ENCODE measurements around the gene SDK1. TPM values are rescaled to one million over a fixed set of nuclear protein-coding genes. Genes with fewer than 3 reads are reported as not detected.

SDK1 gene
- total and polyA plus RNA-seq, 2 experiments from 2014 or later, result 2.1 to 10.0 TPM

DNA sequence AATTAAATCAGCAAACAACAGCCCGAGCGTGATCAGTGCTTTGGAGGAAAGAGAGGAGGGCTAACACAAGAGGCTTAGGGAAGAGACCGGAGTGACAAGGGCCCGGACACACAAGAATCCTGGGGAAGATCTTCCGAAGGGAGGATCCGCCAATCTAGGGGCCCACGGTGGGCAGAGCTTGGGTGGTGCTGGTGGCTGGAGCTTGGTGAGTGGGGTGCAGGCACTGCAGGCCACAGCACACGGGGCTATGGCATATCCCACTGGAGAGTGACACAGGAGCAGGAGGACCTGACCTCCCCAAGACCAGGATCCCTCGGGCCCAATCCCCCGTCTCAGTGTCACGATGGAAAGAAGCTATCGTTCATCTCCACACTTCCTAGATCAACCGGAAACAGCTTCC lies 909.8 kb downstream of the SDK1 start:
- Histone ChIP-seq H3K36me3 (ENCODE audit: insufficient read depth) (no peaks in the 10 kb centered on the region), H3K27me3 (ENCODE audit: insufficient read depth) (no peaks in the 10 kb centered on the region), H2AFZ (no peak overlapping the region), H3K4me2 (no peak overlapping the region), H4K20me1 (replicated peaks; ENCODE audit: insufficient read depth) (no peaks in the 10 kb centered on the region), H3K27ac (ENCODE audit: low read depth) (no peak overlapping the region), H3K79me2 (replicated peaks; ENCODE audit: insufficient read depth) (no peaks in the 10 kb centered on the region), H3K4me3 (no peak overlapping the region), H3F3A (replicated peaks; ENCODE audit: low read depth) (no peaks in the 10 kb centered on the region), H3K9me2 (ENCODE audit: insufficient read depth) (no peaks in the 10 kb centered on the region), H3K4me1 (ENCODE audit: insufficient read depth) (no peaks in the 10 kb centered on the region)
- H3K4me3 Mint-ChIP-seq, result no peak overlapping the region
- no peak for DNase-seq (ENCODE audit: low spot score)
- peaks cover 3% of the 10 kb centered on the region; the same call in 1 of the 3 replicates for H3K36me3 Mint-ChIP-seq (ENCODE audit: low read depth)
- TF ChIP-seq EZH2phosphoT487 (IDR thresholded peaks at IDR 0.05; ENCODE audit: unreplicated experiment), result no peak
- TF ChIP-seq POLR2AphosphoS5 (IDR thresholded peaks at IDR 0.05; ENCODE audit: low read depth), result no peak
- no peak for TF ChIP-seq JUNB (IDR thresholded peaks at IDR 0.05; ENCODE audit: unreplicated experiment)
- TF ChIP-seq CREB1 (CRISPR knock-in tag; IDR thresholded peaks at IDR 0.05; ENCODE audit: low read depth), result no peak
- TF ChIP-seq, protein P1, sequence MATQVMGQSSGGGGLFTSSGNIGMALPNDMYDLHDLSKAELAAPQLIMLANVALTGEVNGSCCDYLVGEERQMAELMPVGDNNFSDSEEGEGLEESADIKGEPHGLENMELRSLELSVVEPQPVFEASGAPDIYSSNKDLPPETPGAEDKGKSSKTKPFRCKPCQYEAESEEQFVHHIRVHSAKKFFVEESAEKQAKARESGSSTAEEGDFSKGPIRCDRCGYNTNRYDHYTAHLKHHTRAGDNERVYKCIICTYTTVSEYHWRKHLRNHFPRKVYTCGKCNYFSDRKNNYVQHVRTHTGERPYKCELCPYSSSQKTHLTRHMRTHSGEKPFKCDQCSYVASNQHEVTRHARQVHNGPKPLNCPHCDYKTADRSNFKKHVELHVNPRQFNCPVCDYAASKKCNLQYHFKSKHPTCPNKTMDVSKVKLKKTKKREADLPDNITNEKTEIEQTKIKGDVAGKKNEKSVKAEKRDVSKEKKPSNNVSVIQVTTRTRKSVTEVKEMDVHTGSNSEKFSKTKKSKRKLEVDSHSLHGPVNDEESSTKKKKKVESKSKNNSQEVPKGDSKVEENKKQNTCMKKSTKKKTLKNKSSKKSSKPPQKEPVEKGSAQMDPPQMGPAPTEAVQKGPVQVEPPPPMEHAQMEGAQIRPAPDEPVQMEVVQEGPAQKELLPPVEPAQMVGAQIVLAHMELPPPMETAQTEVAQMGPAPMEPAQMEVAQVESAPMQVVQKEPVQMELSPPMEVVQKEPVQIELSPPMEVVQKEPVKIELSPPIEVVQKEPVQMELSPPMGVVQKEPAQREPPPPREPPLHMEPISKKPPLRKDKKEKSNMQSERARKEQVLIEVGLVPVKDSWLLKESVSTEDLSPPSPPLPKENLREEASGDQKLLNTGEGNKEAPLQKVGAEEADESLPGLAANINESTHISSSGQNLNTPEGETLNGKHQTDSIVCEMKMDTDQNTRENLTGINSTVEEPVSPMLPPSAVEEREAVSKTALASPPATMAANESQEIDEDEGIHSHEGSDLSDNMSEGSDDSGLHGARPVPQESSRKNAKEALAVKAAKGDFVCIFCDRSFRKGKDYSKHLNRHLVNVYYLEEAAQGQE (IDR thresholded peaks at IDR 0.05; ENCODE audit: unreplicated experiment), result no peak
- no peak for TF ChIP-seq ZNF331 (CRISPR knock-in tag; IDR thresholded peaks at IDR 0.05; ENCODE audit: low read depth)
- no peaks in the 10 kb centered on the region; the same call in 2 of the 3 replicates for H3K9me3 Mint-ChIP-seq
- no peaks in the 10 kb centered on the region; the same call in 2 of the 3 replicates for H3K4me1 Mint-ChIP-seq
- no peak for ATAC-seq
- no peak overlapping the region for H3K27ac Mint-ChIP-seq
- H3K27me3 Mint-ChIP-seq (ENCODE audit: insufficient read depth, low read depth, poor library complexity), result no peaks in the 10 kb centered on the region

DNA sequence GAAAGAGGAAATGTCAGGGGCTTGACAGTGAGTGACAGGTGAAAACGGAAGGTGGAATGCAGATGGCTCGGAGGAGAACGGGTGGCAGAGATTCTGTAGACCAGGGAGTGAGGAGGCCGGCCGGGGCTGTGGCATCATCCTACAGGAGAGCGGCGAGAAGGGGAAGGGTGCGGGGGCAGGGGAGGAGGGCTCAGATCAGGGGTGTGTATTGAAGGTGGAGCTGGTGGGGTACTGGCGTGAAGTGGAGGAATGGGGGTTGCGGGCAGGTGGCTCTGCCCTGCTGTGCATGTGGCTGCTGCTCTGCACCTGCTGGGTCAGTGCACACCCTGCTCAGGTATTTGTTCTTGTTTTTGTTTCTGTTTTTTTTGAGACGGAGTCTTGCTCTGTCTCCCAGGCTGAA lies 910.2 kb downstream of the SDK1 start:
- no peaks in the 10 kb centered on the region for H4K20me1 ChIP-seq (replicated peaks; ENCODE audit: insufficient read depth)
- no peaks in the 10 kb centered on the region for H3K36me3 ChIP-seq (ENCODE audit: insufficient read depth)
- DNase-seq (ENCODE audit: low spot score), result no peak
- Mint-ChIP-seq H3K27ac (no peak overlapping the region), H3K4me3 (no peak overlapping the region), H3K27me3 (ENCODE audit: insufficient read depth, low read depth, poor library complexity) (no peaks in the 10 kb centered on the region), H3K4me1 (no peaks in the 10 kb centered on the region; the same call in 2 of the 3 replicates), H3K36me3 (ENCODE audit: low read depth) (peaks cover 3% of the 10 kb centered on the region; the same call in 1 of the 3 replicates), H3K9me3 (no peaks in the 10 kb centered on the region; the same call in 2 of the 3 replicates)
- no peaks in the 10 kb centered on the region for H3K9me2 ChIP-seq (ENCODE audit: insufficient read depth)
- no peak overlapping the region for H3K27ac ChIP-seq (ENCODE audit: low read depth)
- no peaks in the 10 kb centered on the region for H3K4me1 ChIP-seq (ENCODE audit: insufficient read depth)
- no peak overlapping the region for H2AFZ ChIP-seq
- no peaks in the 10 kb centered on the region for H3K79me2 ChIP-seq (replicated peaks; ENCODE audit: insufficient read depth)
- H3F3A ChIP-seq (replicated peaks; ENCODE audit: low read depth), result no peaks in the 10 kb centered on the region
- no peak for ATAC-seq
- H3K4me2 ChIP-seq, result no peak overlapping the region
- no peak overlapping the region for H3K4me3 ChIP-seq
- H3K27me3 ChIP-seq (ENCODE audit: insufficient read depth), result no peaks in the 10 kb centered on the region
- TF ChIP-seq EZH2phosphoT487 (IDR thresholded peaks at IDR 0.05; ENCODE audit: unreplicated experiment), result no peak
- TF ChIP-seq EZH2 (IDR thresholded peaks at IDR 0.05; ENCODE audit: low read depth, unreplicated experiment), result no peak
- no peak for TF ChIP-seq ZNF331 (CRISPR knock-in tag; IDR thresholded peaks at IDR 0.05; ENCODE audit: low read depth)
- no peak for TF ChIP-seq NANOG (IDR thresholded peaks at IDR 0.05; ENCODE audit: borderline replicate concordance)
- no peak for TF ChIP-seq CREB1 (CRISPR knock-in tag; IDR thresholded peaks at IDR 0.05; ENCODE audit: low read depth)
- TF ChIP-seq, protein P2, sequence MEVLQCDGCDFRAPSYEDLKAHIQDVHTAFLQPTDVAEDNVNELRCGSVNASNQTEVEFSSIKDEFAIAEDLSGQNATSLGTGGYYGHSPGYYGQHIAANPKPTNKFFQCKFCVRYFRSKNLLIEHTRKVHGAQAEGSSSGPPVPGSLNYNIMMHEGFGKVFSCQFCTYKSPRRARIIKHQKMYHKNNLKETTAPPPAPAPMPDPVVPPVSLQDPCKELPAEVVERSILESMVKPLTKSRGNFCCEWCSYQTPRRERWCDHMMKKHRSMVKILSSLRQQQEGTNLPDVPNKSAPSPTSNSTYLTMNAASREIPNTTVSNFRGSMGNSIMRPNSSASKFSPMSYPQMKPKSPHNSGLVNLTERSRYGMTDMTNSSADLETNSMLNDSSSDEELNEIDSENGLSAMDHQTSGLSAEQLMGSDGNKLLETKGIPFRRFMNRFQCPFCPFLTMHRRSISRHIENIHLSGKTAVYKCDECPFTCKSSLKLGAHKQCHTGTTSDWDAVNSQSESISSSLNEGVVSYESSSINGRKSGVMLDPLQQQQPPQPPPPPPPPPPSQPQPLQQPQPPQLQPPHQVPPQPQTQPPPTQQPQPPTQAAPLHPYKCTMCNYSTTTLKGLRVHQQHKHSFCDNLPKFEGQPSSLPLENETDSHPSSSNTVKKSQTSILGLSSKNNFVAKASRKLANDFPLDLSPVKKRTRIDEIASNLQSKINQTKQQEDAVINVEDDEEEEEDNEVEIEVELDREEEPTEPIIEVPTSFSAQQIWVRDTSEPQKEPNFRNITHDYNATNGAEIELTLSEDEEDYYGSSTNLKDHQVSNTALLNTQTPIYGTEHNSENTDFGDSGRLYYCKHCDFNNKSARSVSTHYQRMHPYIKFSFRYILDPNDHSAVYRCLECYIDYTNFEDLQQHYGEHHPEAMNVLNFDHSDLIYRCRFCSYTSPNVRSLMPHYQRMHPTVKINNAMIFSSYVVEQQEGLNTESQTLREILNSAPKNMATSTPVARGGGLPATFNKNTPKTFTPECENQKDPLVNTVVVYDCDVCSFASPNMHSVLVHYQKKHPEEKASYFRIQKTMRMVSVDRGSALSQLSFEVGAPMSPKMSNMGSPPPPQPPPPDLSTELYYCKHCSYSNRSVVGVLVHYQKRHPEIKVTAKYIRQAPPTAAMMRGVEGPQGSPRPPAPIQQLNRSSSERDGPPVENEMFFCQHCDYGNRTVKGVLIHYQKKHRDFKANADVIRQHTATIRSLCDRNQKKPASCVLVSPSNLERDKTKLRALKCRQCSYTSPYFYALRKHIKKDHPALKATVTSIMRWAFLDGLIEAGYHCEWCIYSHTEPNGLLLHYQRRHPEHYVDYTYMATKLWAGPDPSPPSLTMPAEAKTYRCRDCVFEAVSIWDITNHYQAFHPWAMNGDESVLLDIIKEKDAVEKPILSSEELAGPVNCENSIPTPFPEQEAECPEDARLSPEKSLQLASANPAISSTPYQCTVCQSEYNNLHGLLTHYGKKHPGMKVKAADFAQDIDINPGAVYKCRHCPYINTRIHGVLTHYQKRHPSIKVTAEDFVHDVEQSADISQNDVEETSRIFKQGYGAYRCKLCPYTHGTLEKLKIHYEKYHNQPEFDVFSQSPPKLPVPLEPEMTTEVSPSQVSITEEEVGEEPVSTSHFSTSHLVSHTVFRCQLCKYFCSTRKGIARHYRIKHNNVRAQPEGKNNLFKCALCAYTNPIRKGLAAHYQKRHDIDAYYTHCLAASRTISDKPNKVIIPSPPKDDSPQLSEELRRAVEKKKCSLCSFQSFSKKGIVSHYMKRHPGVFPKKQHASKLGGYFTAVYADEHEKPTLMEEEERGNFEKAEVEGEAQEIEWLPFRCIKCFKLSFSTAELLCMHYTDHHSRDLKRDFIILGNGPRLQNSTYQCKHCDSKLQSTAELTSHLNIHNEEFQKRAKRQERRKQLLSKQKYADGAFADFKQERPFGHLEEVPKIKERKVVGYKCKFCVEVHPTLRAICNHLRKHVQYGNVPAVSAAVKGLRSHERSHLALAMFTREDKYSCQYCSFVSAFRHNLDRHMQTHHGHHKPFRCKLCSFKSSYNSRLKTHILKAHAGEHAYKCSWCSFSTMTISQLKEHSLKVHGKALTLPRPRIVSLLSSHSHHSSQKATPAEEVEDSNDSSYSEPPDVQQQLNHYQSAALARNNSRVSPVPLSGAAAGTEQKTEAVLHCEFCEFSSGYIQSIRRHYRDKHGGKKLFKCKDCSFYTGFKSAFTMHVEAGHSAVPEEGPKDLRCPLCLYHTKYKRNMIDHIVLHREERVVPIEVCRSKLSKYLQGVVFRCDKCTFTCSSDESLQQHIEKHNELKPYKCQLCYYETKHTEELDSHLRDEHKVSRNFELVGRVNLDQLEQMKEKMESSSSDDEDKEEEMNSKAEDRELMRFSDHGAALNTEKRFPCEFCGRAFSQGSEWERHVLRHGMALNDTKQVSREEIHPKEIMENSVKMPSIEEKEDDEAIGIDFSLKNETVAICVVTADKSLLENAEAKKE (CRISPR knock-in tag; IDR thresholded peaks at IDR 0.05), result no peak
- TF ChIP-seq, protein P3, sequence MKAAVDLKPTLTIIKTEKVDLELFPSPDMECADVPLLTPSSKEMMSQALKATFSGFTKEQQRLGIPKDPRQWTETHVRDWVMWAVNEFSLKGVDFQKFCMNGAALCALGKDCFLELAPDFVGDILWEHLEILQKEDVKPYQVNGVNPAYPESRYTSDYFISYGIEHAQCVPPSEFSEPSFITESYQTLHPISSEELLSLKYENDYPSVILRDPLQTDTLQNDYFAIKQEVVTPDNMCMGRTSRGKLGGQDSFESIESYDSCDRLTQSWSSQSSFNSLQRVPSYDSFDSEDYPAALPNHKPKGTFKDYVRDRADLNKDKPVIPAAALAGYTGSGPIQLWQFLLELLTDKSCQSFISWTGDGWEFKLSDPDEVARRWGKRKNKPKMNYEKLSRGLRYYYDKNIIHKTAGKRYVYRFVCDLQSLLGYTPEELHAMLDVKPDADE (IDR thresholded peaks at IDR 0.05), result no peak
- no peak for TF ChIP-seq JUNB (IDR thresholded peaks at IDR 0.05; ENCODE audit: unreplicated experiment)

Data from GM23338 (cell line).